GM12875 (cell line): ENCODE data around the gene STK16.

Experiments used
- H3K4me3 ChIP-seq: one replicate; pipeline ENCODE4 v1.5.1; 2011; ENCODE audit warnings: low read depth, low read length, control low read depth
- TF ChIP-seq, protein P1 (sequence below): IDR thresholded peaks from 2 replicates; pipeline ENCODE4 v1.5.1; 2011; ENCODE audit warnings: low read depth, mild to moderate bottlenecking, control low read depth, inconsistent platforms, low read length, moderate library complexity, borderline replicate concordance; ENCODE audit not compliant: insufficient read depth

Gene STK16

DNA sequence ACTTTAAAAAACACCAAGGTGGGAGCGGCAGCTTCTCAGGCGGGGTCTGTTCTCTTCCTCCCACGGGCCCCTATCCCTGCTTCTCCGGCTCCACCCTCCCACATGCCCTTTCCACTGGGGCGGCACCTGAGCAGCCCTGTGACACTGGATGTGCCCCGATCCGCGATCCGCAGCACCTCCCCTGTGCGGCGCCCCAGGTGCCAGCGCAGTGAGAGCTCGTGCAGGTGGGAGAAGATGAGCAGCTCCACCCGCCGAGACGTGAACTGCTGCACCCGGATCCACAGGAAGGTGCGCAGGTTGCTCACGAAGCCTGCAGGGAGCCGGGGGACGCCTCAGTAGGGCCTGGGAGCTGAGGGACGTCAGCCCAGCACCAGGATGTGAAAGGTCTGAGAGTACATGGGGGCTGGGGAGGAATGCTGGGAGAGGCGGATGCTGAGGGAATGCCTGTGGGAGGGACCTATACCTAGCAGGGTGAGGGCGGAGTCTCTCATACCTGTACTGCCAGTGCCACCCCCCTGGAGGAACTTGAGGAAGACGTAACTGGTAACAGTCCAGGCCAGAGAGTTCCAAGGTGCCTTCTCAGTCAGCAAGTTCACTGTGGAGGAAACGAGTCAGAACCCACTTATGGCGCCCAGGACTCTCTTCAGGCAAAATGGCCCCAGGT is 29.3 kb upstream of the STK16 start:
- TF ChIP-seq, protein P1, sequence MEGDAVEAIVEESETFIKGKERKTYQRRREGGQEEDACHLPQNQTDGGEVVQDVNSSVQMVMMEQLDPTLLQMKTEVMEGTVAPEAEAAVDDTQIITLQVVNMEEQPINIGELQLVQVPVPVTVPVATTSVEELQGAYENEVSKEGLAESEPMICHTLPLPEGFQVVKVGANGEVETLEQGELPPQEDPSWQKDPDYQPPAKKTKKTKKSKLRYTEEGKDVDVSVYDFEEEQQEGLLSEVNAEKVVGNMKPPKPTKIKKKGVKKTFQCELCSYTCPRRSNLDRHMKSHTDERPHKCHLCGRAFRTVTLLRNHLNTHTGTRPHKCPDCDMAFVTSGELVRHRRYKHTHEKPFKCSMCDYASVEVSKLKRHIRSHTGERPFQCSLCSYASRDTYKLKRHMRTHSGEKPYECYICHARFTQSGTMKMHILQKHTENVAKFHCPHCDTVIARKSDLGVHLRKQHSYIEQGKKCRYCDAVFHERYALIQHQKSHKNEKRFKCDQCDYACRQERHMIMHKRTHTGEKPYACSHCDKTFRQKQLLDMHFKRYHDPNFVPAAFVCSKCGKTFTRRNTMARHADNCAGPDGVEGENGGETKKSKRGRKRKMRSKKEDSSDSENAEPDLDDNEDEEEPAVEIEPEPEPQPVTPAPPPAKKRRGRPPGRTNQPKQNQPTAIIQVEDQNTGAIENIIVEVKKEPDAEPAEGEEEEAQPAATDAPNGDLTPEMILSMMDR: no peak
- H3K4me3 ChIP-seq: no peak overlapping the region

DNA sequence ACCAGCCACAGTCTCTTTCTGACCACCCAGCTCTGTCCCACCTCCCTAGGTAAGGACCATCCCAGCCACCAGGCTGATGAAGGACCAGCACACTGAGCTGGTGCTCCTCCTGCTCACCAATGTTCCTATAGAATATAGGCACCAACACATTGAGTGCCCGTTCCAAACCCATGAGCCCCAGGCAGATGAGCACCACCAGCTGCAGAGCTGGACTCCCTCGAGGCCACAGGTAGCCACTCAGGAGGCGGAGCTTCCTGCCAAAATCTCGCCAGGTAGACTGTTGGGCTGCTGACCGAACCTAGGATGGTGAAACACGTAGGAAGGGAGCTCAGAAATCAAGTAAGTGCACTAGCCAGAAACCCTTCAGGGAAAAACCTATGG is 28.8 kb upstream of the STK16 start:
- TF ChIP-seq, protein P1: no peak
- no peak overlapping the region for H3K4me3 ChIP-seq

DNA sequence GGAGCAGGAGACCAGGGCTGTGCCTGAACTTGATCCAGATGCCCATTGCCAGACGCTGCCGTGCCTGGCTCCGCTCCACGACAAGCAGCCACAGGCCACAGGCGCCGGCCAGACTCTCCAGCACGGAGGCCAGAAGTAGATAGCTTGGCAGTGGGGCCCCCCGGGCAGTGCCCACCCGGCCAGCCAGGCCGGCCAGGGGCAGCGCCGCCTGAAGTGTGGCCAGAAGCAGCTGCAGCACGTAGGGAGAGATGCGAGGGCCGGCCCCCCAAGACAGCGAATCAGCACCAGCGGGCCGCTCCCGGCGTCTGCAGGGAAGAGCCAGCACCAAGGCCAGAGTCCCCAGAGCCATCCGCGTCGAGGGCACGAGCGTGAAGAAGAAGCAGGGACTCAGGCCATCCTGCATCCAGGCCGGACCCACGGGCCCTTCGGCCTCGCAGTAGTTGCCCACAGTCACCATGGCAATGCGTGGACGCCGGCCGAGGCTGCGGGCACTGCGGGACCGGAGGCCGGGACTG is 27.0 kb upstream of the STK16 start:
- TF ChIP-seq, protein P1: no peak

DNA sequence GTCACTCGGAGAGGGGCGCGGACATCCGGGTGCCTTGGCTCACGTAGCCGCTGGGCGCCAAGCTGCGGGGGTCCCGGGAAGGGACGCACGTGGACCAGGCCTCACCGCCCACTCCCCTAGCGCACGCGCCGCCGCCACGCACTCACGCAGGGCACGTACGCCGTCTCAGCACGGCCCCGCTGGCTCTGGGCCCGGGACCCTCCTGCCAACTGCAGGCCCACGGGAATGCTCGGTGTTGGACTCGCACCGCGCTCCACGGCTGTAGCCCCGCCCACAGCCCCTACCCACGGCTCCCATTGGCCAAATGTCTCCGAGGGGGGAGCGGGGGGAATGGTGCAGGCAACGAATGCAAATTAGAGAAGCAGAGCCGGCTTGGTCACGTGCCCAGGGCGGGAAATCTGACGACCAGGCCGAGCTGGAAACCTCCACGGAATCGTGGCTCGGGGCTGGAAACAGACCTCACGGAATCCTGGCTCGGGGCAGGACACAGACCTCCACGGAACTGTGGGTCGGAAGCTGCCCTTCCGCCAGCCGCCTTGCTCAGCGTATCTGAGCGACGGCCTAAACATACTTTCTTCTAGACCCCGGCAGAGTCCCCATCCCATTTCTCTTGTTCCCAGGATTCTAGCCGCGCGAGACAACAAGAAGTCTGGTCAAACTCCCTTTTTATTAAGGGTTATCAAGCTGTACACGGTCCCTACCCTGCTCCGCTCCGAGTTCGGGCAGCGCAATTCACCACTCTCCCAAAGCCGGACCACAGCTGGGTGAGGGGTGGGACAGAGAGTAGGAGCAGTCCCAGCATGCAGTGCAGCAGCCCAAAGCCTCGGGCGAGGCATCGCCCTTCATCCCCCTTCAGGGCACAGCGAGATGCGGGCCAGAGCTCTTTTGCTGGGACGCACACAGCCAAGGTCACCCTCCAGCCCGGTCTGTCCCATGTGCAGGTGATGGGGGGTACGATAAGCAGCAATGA is 26.3 kb upstream of the STK16 start, which contains the start of gene ABCB6:
Gene ABCB6, minus strand, starts transcription at position 227 of the 970 bp plus-strand sequence. CDS start 285 bp downstream, outside the sequence.
- TF ChIP-seq, protein P1: no peak
- peak within 1 kb of the TSS; percentile 56 for H3K4me3 ChIP-seq

More for the DNA sequence above, 27.0 kb upstream of the STK16 start:
- H3K4me3 ChIP-seq: peak overlapping the region; percentile 56

DNA sequence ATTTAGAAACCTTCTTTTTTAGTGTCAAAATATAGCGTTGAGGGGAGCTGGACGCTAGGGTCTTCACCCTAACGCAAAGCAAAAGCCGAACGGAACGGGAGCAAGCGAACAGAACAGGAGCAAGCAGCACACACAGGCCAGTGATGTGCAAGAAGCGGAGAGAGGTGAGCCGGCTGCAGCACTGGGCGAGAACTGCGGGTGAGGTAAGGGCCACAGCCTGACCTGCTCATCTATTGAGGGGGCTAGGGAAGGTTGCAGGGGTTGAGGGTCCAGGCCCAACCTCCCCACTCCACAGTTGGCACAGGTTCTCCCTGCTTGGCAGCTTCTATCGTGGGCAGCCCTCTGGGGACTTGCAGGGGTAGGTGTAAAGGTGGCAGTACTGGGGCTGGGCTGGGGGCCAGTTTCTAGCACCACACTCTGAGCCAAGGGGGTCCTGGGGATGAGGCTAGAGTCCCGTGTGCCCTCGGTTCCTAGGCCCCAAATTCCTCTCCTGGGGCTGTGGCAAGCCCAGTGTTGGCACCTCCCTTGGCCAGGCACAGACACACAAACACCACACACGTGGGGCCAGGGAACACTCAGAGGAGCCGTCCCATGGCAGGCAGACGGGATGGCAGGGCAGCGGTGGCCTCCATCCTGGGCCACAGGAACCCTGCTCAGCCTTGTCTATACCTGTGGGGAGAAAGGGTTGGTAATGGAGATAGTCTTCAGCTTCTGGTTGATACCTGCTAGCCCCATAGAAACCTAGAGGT is 25.3 kb upstream of the STK16 start:
- H3K4me3 ChIP-seq: no peak overlapping the region
- TF ChIP-seq, protein P1: no peak

DNA sequence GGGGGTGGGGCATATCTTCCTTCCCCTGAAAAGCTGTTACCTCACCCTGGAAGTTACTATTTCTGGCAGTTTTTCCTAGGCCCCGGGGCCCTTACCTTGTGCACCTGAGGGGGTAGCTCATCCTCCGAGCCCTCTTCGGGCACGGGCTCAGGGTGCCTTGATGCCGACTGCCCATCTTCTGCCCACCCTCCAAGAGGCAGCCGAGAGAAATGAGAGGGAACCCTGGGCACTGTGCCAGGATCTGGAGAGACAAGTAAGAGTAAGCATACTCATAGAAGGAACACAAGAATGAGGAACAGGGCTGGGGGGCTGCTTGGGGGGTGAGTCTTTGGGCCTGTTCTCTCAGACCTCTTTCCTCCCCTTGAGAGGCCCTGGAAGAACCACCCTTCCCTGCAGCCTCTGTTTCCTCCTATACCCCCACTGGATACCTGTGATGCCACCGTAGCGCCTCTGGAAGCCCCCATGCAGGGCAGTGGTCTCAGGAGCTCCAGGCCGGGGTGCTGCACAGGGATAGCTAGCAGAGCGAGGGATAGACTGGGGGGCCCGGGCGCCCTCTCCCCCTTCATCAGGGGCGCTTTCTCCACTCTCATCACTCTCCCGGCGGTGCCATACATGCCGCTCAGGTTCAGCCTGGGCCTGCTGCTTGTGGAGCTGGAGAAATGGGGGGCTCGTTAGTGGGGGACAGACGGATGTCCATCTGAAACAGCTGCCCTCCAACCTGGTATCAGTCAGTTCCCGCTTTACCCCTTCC is 24.5 kb upstream of the STK16 start:
- TF ChIP-seq, protein P1: no peak
- no peak overlapping the region for H3K4me3 ChIP-seq
